ENCODE results near the gene NPAS3.

DNA sequence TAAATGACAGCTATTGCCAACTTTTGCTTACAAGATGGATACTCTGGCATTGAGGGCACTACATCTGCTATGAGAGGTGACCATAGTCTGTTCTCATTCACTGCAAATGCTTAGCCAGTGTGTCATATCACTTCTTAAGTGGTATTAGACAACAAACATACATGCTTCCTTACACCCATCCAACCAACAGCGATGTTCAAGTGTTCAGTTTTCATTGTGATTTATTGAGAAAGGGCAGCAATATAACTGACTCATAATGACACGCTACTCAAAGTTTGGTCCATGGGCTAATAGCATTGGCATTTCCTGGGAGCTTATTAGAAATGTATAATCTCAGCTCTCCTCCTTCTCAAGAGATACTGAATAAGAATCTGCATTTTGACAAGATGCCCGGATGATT, 181.7 kb downstream of the NPAS3 start:
- TF ChIP-seq CTCF (IDR thresholded peaks at IDR 0.05) (no peak), POLR2A (IDR thresholded peaks at IDR 0.05) (no peak)
